ENCODE data around the gene PGA4.

The PGA4 gene

GRCh38 chr11:61274084-61274483 is 51.9 kb downstream of the PGA4 start (continued):
- TF ChIP-seq, protein P1, sequence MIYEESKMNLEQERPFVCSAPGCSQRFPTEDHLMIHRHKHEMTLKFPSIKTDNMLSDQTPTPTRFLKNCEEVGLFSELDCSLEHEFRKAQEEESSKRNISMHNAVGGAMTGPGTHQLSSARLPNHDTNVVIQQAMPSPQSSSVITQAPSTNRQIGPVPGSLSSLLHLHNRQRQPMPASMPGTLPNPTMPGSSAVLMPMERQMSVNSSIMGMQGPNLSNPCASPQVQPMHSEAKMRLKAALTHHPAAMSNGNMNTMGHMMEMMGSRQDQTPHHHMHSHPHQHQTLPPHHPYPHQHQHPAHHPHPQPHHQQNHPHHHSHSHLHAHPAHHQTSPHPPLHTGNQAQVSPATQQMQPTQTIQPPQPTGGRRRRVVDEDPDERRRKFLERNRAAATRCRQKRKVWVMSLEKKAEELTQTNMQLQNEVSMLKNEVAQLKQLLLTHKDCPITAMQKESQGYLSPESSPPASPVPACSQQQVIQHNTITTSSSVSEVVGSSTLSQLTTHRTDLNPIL (CRISPR knock-in tag; IDR thresholded peaks at IDR 0.05; ENCODE audit: low read depth): no peak
- no peak for TF ChIP-seq ZC3H10 (CRISPR knock-in tag; IDR thresholded peaks at IDR 0.05)
- TF ChIP-seq ZFP3 (CRISPR knock-in tag; IDR thresholded peaks at IDR 0.05): no peak
- no peak for TF ChIP-seq TCF4 (CRISPR knock-in tag; IDR thresholded peaks at IDR 0.05; ENCODE audit: borderline replicate concordance)
- no peak for TF ChIP-seq GLIS3 (CRISPR knock-in tag; IDR thresholded peaks at IDR 0.05)

DNA sequence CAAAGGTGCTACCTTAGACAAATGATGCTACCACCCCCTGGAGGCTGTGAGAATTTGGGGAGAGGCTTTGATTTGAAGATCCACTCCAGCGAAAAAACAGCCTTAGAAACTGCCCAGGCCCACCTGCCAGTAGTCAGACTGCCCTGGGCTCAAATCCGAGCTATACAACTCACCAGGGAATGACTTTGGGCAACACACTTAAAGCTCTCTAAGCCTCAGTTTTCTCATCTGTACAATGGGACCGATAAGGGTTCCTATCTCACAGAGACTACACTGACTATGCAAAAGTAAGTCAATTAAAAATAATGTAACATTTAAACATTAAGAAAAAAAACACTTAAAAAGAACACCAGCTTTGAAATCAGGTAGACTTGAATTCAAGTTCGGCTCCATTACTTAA is 53.0 kb downstream of the PGA4 start:
- ATAC-seq: no peak
- TF ChIP-seq ZFP3 (CRISPR knock-in tag; IDR thresholded peaks at IDR 0.05) (no peak), RARB (CRISPR knock-in tag; IDR thresholded peaks at IDR 0.05) (no peak), ARNTL (CRISPR knock-in tag; IDR thresholded peaks at IDR 0.05; ENCODE audit: borderline replicate concordance, low read depth) (no peak), CSRNP3 (CRISPR knock-in tag; IDR thresholded peaks at IDR 0.05) (no peak), PATZ1 (CRISPR knock-in tag; IDR thresholded peaks at IDR 0.05; ENCODE audit: borderline replicate concordance) (no peak), TOX (CRISPR knock-in tag; IDR thresholded peaks at IDR 0.05; ENCODE audit: borderline replicate concordance) (no peak), BACH2 (CRISPR knock-in tag; IDR thresholded peaks at IDR 0.05; ENCODE audit: borderline replicate concordance) (no peak), ZNF565 (CRISPR knock-in tag; conservative IDR thresholded peaks at IDR 0.05; ENCODE audit: low read depth) (no peak), CSDC2 (CRISPR knock-in tag; IDR thresholded peaks at IDR 0.05) (no peak), TCF4 (CRISPR knock-in tag; IDR thresholded peaks at IDR 0.05; ENCODE audit: borderline replicate concordance) (no peak), ZNF70 (CRISPR knock-in tag; IDR thresholded peaks at IDR 0.05) (no peak), ISL1 (CRISPR knock-in tag; IDR thresholded peaks at IDR 0.05) (no peak), ZNF8 (CRISPR knock-in tag; IDR thresholded peaks at IDR 0.05) (no peak), ZFP30 (CRISPR knock-in tag; IDR thresholded peaks at IDR 0.05) (no peak), ESRRG (CRISPR knock-in tag; IDR thresholded peaks at IDR 0.05) (no peak), OSR1 (CRISPR knock-in tag; IDR thresholded peaks at IDR 0.05) (no peak), ZC3H10 (CRISPR knock-in tag; IDR thresholded peaks at IDR 0.05) (no peak)
- TF ChIP-seq, protein P2, sequence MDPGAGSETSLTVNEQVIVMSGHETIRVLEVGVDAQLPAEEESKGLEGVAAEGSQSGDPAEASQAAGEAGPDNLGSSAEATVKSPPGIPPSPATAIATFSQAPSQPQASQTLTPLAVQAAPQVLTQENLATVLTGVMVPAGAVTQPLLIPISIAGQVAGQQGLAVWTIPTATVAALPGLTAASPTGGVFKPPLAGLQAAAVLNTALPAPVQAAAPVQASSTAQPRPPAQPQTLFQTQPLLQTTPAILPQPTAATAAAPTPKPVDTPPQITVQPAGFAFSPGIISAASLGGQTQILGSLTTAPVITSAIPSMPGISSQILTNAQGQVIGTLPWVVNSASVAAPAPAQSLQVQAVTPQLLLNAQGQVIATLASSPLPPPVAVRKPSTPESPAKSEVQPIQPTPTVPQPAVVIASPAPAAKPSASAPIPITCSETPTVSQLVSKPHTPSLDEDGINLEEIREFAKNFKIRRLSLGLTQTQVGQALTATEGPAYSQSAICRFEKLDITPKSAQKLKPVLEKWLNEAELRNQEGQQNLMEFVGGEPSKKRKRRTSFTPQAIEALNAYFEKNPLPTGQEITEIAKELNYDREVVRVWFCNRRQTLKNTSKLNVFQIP (CRISPR knock-in tag; IDR thresholded peaks at IDR 0.05; ENCODE audit: borderline replicate concordance, low read depth): no peak
- TF ChIP-seq, protein P3, sequence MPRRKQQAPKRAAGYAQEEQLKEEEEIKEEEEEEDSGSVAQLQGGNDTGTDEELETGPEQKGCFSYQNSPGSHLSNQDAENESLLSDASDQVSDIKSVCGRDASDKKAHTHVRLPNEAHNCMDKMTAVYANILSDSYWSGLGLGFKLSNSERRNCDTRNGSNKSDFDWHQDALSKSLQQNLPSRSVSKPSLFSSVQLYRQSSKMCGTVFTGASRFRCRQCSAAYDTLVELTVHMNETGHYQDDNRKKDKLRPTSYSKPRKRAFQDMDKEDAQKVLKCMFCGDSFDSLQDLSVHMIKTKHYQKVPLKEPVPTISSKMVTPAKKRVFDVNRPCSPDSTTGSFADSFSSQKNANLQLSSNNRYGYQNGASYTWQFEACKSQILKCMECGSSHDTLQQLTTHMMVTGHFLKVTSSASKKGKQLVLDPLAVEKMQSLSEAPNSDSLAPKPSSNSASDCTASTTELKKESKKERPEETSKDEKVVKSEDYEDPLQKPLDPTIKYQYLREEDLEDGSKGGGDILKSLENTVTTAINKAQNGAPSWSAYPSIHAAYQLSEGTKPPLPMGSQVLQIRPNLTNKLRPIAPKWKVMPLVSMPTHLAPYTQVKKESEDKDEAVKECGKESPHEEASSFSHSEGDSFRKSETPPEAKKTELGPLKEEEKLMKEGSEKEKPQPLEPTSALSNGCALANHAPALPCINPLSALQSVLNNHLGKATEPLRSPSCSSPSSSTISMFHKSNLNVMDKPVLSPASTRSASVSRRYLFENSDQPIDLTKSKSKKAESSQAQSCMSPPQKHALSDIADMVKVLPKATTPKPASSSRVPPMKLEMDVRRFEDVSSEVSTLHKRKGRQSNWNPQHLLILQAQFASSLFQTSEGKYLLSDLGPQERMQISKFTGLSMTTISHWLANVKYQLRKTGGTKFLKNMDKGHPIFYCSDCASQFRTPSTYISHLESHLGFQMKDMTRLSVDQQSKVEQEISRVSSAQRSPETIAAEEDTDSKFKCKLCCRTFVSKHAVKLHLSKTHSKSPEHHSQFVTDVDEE (CRISPR knock-in tag; IDR thresholded peaks at IDR 0.05): no peak

- ATAC-seq: no peak
- TF ChIP-seq TOX (CRISPR knock-in tag; IDR thresholded peaks at IDR 0.05; ENCODE audit: borderline replicate concordance) (no peak), ZFP30 (CRISPR knock-in tag; IDR thresholded peaks at IDR 0.05) (no peak), ZC3H10 (CRISPR knock-in tag; IDR thresholded peaks at IDR 0.05) (no peak), GLIS3 (CRISPR knock-in tag; IDR thresholded peaks at IDR 0.05) (no peak), PATZ1 (CRISPR knock-in tag; IDR thresholded peaks at IDR 0.05; ENCODE audit: borderline replicate concordance) (no peak)
- TF ChIP-seq, protein P1 (CRISPR knock-in tag; IDR thresholded peaks at IDR 0.05; ENCODE audit: low read depth): no peak
Measured at GRCh38 chr11:61277186-61278000, 55.2 kb downstream of the PGA4 start.
